Daoy (cell line): Measurements from ENCODE around the gene RDH16. TPM values are rescaled to one million over a fixed set of nuclear protein-coding genes. Genes with fewer than 3 reads are reported as not detected.
"Not testable (repeated sequence)": the region's sequence is repeated elsewhere in the genome, so short reads cannot be mapped to it uniquely, and the experiment has no call there.

Source experiments
- DNase-seq: peaks from one replicate; pipeline ENCODE4 v3.0.0-alpha.2; 2015; ENCODE audit warnings: low read depth
- total RNA-seq: library from RNA; depleted of rRNA; stranded (reverse); fragments of >200 nt; shearing (Covaris generic); gene quantifications from 2 replicates; pipeline ENCODE4 v1.2.3, GENCODE V29; 2014

Gene RDH16
- total RNA-seq, 1 experiment from 2014 or later = 0.11 TPM

- no peak for DNase-seq
Observed at GRCh38 chr12:56989861-56990610, 32.6 kb upstream of the RDH16 start.

- no peak for DNase-seq
Observed at GRCh38 chr12:56988207-56988739, 30.9 kb upstream of the RDH16 start.

- DNase-seq = peak; percentile 78
Observed at GRCh38 chr12:56987551-56988053, 30.2 kb upstream of the RDH16 start.

- DNase-seq = no peak
Observed at GRCh38 chr12:56987011-56987410, 29.6 kb upstream of the RDH16 start.

GRCh38 chr12:56985714-56986113, 28.3 kb upstream of the RDH16 start:
- peak; percentile 67 for DNase-seq

GRCh38 chr12:56983386-56983785, 26.0 kb upstream of the RDH16 start:
- DNase-seq = no peak

- DNase-seq = not testable (repeated sequence)
Observed at GRCh38 chr12:56982578-56983236, 25.3 kb upstream of the RDH16 start.

GRCh38 chr12:56980941-56981530, 23.6 kb upstream of the RDH16 start:
- DNase-seq = no peak

- DNase-seq = no peak
Observed at GRCh38 chr12:56980268-56980667, 22.9 kb upstream of the RDH16 start.

- DNase-seq = no peak
Observed at GRCh38 chr12:56979628-56980027, 22.2 kb upstream of the RDH16 start.

- no peak for DNase-seq
Observed at GRCh38 chr12:56978397-56979138, 21.2 kb upstream of the RDH16 start.

GRCh38 chr12:56977361-56977760, 20.0 kb upstream of the RDH16 start:
- not testable (repeated sequence) for DNase-seq

GRCh38 chr12:56974224-56974623, 16.8 kb upstream of the RDH16 start:
- DNase-seq = not testable (repeated sequence)

GRCh38 chr12:56968910-56969309, 11.5 kb upstream of the RDH16 start:
- DNase-seq = not testable (repeated sequence)

GRCh38 chr12:56965997-56966642, 8.7 kb upstream of the RDH16 start:
- not testable (repeated sequence) for DNase-seq

- not testable (repeated sequence) for DNase-seq
Observed at GRCh38 chr12:56965124-56965523, 7.7 kb upstream of the RDH16 start.

GRCh38 chr12:56963557-56963956, 6.1 kb upstream of the RDH16 start:
- DNase-seq = not testable (repeated sequence)

GRCh38 chr12:56962247-56962646, 4.8 kb upstream of the RDH16 start:
- DNase-seq = not testable (repeated sequence)

- no peak for DNase-seq
Observed at GRCh38 chr12:56958422-56958821, 1.0 kb upstream of the RDH16 start.

- no peak for DNase-seq
Observed at GRCh38 chr12:56955631-56956256, 1.7 kb downstream of the RDH16 start.

- DNase-seq = no peak
Observed at GRCh38 chr12:56954958-56955355, 2.5 kb downstream of the RDH16 start.
